Glutamatergic neuron (in vitro differentiated cells): ENCODE data around the gene TTC28. TPM values are rescaled to one million over a fixed set of nuclear protein-coding genes. Genes with fewer than 3 reads are reported as not detected.

ENCODE experiments used
- DNase-seq: peaks from one replicate; pipeline ENCODE4 v3.0.0; 2022
- H3K27ac Mint-ChIP-seq: one replicate; pipeline ENCODE4 v1.8.0; 2020; ENCODE audit warnings: mild to moderate bottlenecking, mixed read lengths, inconsistent platforms; ENCODE audit not compliant: unreplicated experiment
- H3K27me3 Mint-ChIP-seq: one replicate; pipeline ENCODE4 v1.8.0; 2020; ENCODE audit warnings: mild to moderate bottlenecking, moderate library complexity, mixed read lengths, inconsistent platforms; ENCODE audit not compliant: unreplicated experiment
- H3K36me3 Mint-ChIP-seq: one replicate; pipeline ENCODE4 v1.8.0; 2020; ENCODE audit warnings: mild to moderate bottlenecking, mixed read lengths, inconsistent platforms; ENCODE audit not compliant: unreplicated experiment
- H3K4me1 Mint-ChIP-seq: one replicate; pipeline ENCODE4 v1.8.0; 2020; ENCODE audit warnings: mild to moderate bottlenecking, low read depth, mixed read lengths, inconsistent platforms; ENCODE audit not compliant: unreplicated experiment
- H3K4me3 Mint-ChIP-seq: one replicate; pipeline ENCODE4 v1.8.0; 2020; ENCODE audit warnings: mild to moderate bottlenecking, mixed read lengths, inconsistent platforms; ENCODE audit not compliant: unreplicated experiment
- H3K9me3 Mint-ChIP-seq: one replicate; pipeline ENCODE4 v1.8.0; 2020; ENCODE audit warnings: mild to moderate bottlenecking, moderate library complexity, mixed read lengths, inconsistent platforms; ENCODE audit not compliant: unreplicated experiment
- CTCF ChIP-seq: fragments of 200-600 bp; sonication (generic); IDR thresholded peaks from one replicate; pipeline ENCODE4 v1.5.0; 2021; ENCODE audit not compliant: partially characterized antibody, unreplicated experiment
- total RNA-seq: library from RNA; stranded (reverse); fragmentation: NEBNext Ultra II Directional; extraction: Animal tissue kit (Norgen Biotek cat#: 25700); gene quantifications from one replicate; pipeline ENCODE4 v1.2.1, GENCODE V29; 2021; ENCODE audit not compliant: unreplicated experiment

Gene TTC28
- total RNA-seq, 1 donor from 2014 or later, result 55.6 TPM

GRCh38 chr22:28647216-28647615 is 32.4 kb downstream of the TTC28 start:
- Mint-ChIP-seq H3K27ac (no peak overlapping the region), H3K9me3 (no peaks in the 10 kb centered on the region), H3K4me1 (peaks cover 4% of the 10 kb centered on the region), H3K27me3 (peaks cover 2% of the 10 kb centered on the region), H3K4me3 (no peak overlapping the region), H3K36me3 (peaks cover 9% of the 10 kb centered on the region)
- no peak for DNase-seq
- TF ChIP-seq CTCF, result no peak

DNA sequence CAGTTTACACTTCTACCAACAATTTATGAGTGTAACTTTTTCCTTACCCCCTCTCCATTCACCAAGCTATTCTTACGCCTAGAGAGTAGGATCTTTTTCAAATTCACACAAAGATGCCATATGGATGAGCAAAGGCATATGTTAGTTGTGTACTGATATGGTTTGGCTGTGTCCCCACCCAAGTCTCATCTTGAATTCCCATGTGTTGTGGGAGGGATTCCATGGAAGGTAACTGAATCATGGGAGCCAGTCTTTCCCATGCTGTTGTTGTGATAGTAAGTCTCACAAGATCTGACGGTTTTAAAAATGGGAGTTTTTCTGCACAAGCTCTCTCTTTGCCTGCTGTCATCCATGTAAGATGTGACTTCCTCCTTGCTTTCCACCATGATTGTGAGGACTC is 40.3 kb downstream of the TTC28 start:
- peaks cover 4% of the 10 kb centered on the region for H3K4me1 Mint-ChIP-seq
- H3K4me3 Mint-ChIP-seq, result no peak overlapping the region
- peaks cover 3% of the 10 kb centered on the region for H3K9me3 Mint-ChIP-seq
- no peak for DNase-seq
- H3K27ac Mint-ChIP-seq, result no peak overlapping the region
- TF ChIP-seq CTCF, result no peak
- H3K36me3 Mint-ChIP-seq, result peaks cover 4% of the 10 kb centered on the region
- no peaks in the 10 kb centered on the region for H3K27me3 Mint-ChIP-seq

GRCh38 chr22:28637225-28637624 is 42.4 kb downstream of the TTC28 start:
- Mint-ChIP-seq H3K9me3 (peaks cover 3% of the 10 kb centered on the region), H3K4me3 (no peak overlapping the region), H3K27me3 (no peaks in the 10 kb centered on the region), H3K4me1 (peaks cover 2% of the 10 kb centered on the region), H3K27ac (no peak overlapping the region), H3K36me3 (peaks cover 4% of the 10 kb centered on the region)
- no peak for TF ChIP-seq CTCF
- DNase-seq, result no peak

DNA sequence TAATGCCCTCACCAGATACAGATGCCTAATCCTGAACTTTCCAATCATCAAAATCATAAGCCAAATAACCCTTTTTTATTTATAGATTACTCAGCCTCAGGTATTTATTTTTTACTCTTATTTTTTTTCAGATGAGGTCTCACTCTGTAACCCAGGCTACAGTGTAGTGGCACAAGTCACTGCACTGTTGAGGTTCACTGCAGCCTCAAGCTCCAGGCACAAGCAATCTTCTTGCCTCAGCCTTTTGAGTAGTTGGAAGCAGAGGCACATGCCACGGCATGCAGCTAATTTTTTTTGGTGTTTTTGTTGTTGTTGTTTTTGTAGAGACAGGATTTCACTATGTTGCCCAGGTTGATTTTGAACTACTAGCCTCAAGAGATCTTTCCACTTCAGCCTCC is 49.5 kb downstream of the TTC28 start:
- H3K27me3 Mint-ChIP-seq, result no peaks in the 10 kb centered on the region
- H3K9me3 Mint-ChIP-seq, result no peaks in the 10 kb centered on the region
- no peaks in the 10 kb centered on the region for H3K36me3 Mint-ChIP-seq
- no peak for TF ChIP-seq CTCF
- H3K4me3 Mint-ChIP-seq, result peak overlapping the region; percentile 57
- H3K4me1 Mint-ChIP-seq, result peaks cover 11% of the 10 kb centered on the region
- H3K27ac Mint-ChIP-seq, result peak overlapping the region; percentile 90
- DNase-seq, result no peak

DNA sequence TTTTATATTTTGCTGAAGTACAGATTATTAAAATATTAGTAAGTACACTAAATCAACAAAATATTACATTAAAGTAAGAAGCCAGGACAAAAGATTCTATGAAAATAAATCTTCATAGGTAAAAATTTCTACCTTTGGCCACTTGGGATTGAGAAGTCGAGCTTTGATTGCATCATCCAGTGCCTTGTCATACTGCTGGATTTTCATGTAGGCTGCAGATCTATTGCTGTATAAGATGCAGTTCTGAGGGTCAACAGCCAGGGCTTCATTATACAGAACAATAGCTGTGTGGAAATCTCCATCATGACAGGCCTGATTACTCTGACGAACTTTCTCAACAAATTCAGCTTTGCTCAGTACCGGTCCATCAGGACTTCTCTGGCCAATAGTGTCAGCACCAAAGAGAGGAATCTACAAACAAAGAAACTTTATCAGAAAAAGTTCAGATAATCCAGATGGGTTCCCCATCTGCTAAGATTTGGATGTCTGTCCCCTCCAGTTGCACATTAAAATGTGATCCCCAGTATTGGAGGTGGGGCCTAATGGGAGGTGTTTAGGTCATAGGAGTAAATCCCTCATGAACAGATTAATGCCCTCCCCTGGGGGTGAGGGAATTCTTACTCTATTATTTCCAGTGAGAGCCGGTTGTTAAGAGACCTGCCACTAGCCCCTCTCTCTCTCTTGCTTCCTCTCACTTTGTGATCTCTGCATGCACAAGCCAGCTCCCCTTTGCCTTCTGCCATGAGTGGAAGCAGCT is 50.0 kb downstream of the TTC28 start:
- TF ChIP-seq CTCF, result peak; percentile 35
- H3K36me3 Mint-ChIP-seq, result no peaks in the 10 kb centered on the region
- H3K27ac Mint-ChIP-seq, result peak overlapping the region; percentile 90
- no peaks in the 10 kb centered on the region for H3K27me3 Mint-ChIP-seq
- peaks cover 11% of the 10 kb centered on the region for H3K4me1 Mint-ChIP-seq
- H3K9me3 Mint-ChIP-seq, result no peaks in the 10 kb centered on the region
- DNase-seq, result no peak
- peak overlapping the region; percentile 57 for H3K4me3 Mint-ChIP-seq
